Mucosa of rectum (tissue), 2 donors: Measurements from ENCODE around the gene A1BG.

ENCODE experiments used
- H3K27ac ChIP-seq, 2 donors: one replicate each; pipeline ENCODE4 v1.7.0; 2013; ENCODE audit warnings: inconsistent platforms in 2 of 2, low read depth in 2 of 2, low read length in 2 of 2
- H3K27me3 ChIP-seq, 2 donors: one replicate each; pipeline ENCODE4 v1.7.0; 2013; ENCODE audit warnings: low read length in 2 of 2; ENCODE audit not compliant: control insufficient read depth in 2 of 2, insufficient read depth in 2 of 2
- H3K36me3 ChIP-seq, 2 donors: one replicate each; pipeline ENCODE4 v1.7.0; 2013; ENCODE audit warnings: low read length in 2 of 2; ENCODE audit not compliant: control insufficient read depth in 2 of 2, insufficient read depth in 2 of 2
- H3K4me1 ChIP-seq, 2 donors: one replicate each; pipeline ENCODE4 v1.7.0; 2013; ENCODE audit warnings: low read length in 2 of 2, mild to moderate bottlenecking in 1 of 2; ENCODE audit not compliant: control insufficient read depth in 2 of 2, insufficient read depth in 2 of 2
- H3K4me3 ChIP-seq, 2 donors: one replicate each; pipeline ENCODE4 v1.7.0; 2013; ENCODE audit warnings: low read length in 2 of 2
- H3K9ac ChIP-seq, 2 donors: one replicate each; pipeline ENCODE4 v1.7.0; 2013; ENCODE audit warnings: low read length in 2 of 2, low read depth in 1 of 2, mild to moderate bottlenecking in 1 of 2
- H3K9me3 ChIP-seq, 2 donors: one replicate each; pipeline ENCODE4 v1.7.0; 2013; ENCODE audit warnings: low read length in 2 of 2; ENCODE audit not compliant: control insufficient read depth in 2 of 2
- donor health status: healthy.
- donor health status: Normal muscosa, but diverticular disease.

The A1BG gene

DNA sequence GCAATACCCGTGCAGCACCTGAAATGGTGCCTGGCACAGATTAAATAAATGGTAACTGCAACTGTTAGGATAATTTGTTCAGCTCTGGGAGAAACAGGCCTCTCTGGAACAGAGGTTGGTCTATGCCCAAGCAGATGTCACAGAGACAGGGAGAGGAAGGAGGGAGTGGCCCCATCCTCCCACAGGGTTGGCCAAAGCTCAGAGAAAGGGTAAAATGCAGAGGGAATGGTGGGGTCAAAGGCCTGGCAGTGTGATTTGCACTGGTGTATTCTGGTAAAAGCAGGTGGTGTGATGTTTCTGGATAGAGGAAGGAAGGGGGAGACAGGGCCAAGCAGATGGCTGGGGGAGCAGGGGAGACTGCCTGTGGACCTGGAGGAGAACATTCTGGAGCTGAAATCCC lies 17.1 kb downstream of the A1BG start:
- H3K4me1 ChIP-seq, result no peaks in the 10 kb centered on the region
- H3K36me3 ChIP-seq, result peaks cover 28 to 40% of the 10 kb centered on the region in 2 donors
- no peak overlapping the region for H3K9ac ChIP-seq
- H3K27ac ChIP-seq, result no peak overlapping the region
- H3K4me3 ChIP-seq, result no peak overlapping the region
- no peaks in the 10 kb centered on the region for H3K27me3 ChIP-seq
- no peaks in the 10 kb centered on the region for H3K9me3 ChIP-seq

DNA sequence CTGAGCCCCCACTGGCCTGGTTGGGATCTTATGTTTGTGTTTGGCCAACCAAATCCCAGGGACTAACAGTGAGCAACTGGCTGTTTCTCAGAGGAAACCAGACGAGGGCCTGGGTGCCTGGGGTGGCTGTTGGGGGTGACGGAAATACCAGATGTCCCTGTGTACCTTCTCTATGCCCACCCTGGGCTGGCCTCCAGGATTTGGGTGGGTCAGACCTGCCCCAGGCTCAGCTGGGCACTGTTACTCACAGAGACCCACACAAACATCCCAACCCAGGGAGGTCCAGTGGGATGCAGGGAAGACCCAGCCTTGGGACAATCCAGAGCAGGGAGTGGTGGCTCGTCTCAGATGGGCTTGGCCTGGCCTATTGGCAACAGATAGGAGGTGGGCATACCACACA lies 17.7 kb downstream of the A1BG start:
- Histone ChIP-seq H3K27ac (no peak overlapping the region), H3K4me3 (no peak overlapping the region), H3K36me3 (peaks cover 28 to 39% of the 10 kb centered on the region in 2 donors), H3K9ac (no peak overlapping the region), H3K27me3 (no peaks in the 10 kb centered on the region), H3K4me1 (peaks cover 0 to under 1% of the 10 kb centered on the region in 2 donors), H3K9me3 (no peaks in the 10 kb centered on the region)

DNA sequence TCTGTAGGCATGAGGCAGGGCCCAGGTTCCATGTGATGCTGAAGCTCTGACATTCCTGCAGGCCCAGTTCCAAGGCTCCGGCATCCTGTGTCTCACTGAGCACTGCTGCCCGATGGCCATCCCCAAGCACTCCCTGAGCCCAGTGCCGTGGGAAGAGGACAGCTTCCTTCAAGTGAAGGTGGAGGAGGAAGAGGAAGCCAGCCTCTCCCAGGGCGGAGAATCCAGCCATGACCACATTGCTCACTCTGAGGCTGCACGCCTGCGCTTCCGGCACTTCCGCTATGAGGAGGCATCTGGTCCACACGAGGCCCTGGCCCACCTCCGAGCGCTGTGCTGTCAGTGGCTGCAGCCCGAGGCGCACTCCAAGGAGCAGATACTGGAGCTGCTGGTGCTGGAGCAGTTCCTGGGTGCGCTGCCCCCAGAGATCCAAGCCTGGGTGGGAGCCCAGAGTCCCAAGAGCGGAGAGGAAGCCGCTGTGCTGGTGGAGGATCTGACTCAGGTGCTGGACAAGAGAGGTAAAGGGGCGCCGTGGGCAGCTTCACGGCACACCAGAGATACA lies 18.5 kb downstream of the A1BG start:
- Histone ChIP-seq H3K4me1 (peaks cover 0 to 4% of the 10 kb centered on the region in 2 donors), H3K27ac (no peak overlapping the region), H3K27me3 (no peaks in the 10 kb centered on the region), H3K9me3 (no peaks in the 10 kb centered on the region), H3K9ac (no peak overlapping the region), H3K36me3 (peaks cover 28 to 37% of the 10 kb centered on the region in 2 donors), H3K4me3 (no peak overlapping the region)

DNA sequence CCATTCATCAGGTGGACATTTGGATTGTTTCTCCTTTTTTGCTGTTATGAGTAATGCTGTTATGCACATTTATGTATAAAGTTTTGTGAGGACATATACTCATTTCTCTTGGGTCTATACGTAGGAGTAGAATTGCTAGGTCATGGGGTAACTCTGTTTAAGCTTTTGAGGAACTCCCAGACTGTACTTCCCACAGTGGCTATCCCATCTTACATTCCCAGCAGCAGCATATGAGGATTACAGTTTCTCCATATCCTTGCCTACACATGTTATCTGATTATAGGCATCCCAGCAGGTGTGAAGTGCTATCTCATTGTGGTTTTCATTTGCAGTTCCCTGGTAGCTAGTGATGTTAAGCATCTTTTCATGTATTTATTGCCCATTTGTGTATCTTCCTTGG lies 20.6 kb downstream of the A1BG start:
- Histone ChIP-seq H3K4me3 (no peak overlapping the region), H3K27ac (no peak overlapping the region), H3K36me3 (peaks cover 16 to 18% of the 10 kb centered on the region in 2 donors), H3K9ac (no peak overlapping the region), H3K9me3 (no peaks in the 10 kb centered on the region), H3K4me1 (peaks cover 5 to 11% of the 10 kb centered on the region in 2 donors), H3K27me3 (no peaks in the 10 kb centered on the region)

DNA sequence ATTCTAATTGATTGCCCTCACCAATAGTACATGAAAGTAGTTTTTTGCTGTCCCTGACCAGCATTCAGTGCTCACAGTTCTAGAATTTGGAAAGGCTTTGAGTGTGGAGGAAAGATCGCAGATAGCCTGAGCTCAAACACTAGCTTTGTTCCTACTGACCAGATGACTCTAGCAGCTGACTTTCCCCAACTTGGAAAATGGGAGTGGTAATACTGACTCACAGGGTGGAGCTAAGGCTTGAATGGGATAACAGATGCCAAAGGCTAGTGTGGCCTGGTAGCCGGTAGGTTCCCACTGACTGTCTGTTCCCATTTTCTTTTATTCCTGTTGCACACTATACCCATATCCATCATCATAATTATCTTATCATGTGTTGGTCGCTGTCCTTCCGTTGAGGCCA lies 22.8 kb downstream of the A1BG start:
- Histone ChIP-seq H3K36me3 (peaks cover 7 to 11% of the 10 kb centered on the region in 2 donors), H3K9me3 (no peaks in the 10 kb centered on the region), H3K27ac (no peak overlapping the region), H3K9ac (no peak overlapping the region), H3K4me1 (peaks cover 7 to 28% of the 10 kb centered on the region in 2 donors), H3K27me3 (no peaks in the 10 kb centered on the region), H3K4me3 (no peak overlapping the region)

DNA sequence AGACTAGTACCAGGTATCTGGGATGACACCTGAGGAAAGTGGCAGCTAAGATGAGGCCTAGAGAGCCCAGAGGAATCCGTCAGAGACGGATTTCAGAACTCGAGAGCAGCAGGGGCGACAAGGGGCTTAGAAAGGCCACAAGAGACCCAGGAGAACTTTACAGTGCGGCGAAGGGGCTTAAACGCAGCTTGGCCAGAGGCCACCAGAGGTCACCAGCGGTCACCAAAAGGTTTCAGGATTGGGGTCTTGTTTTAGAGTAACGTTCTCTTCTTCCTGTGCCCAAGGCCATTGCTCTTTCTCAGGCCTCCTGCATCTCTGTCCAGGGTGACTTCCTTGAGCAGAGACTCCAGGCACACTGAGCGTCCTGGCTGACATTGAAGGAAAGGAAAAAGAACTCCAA lies 24.3 kb downstream of the A1BG start:
- no peaks in the 10 kb centered on the region for H3K27me3 ChIP-seq
- no peak overlapping the region for H3K27ac ChIP-seq
- H3K9ac ChIP-seq, result no peak overlapping the region
- no peak overlapping the region for H3K4me3 ChIP-seq
- H3K36me3 ChIP-seq, result no peaks in the 10 kb centered on the region
- H3K9me3 ChIP-seq, result no peaks in the 10 kb centered on the region
- H3K4me1 ChIP-seq, result peaks cover 7 to 28% of the 10 kb centered on the region in 2 donors

DNA sequence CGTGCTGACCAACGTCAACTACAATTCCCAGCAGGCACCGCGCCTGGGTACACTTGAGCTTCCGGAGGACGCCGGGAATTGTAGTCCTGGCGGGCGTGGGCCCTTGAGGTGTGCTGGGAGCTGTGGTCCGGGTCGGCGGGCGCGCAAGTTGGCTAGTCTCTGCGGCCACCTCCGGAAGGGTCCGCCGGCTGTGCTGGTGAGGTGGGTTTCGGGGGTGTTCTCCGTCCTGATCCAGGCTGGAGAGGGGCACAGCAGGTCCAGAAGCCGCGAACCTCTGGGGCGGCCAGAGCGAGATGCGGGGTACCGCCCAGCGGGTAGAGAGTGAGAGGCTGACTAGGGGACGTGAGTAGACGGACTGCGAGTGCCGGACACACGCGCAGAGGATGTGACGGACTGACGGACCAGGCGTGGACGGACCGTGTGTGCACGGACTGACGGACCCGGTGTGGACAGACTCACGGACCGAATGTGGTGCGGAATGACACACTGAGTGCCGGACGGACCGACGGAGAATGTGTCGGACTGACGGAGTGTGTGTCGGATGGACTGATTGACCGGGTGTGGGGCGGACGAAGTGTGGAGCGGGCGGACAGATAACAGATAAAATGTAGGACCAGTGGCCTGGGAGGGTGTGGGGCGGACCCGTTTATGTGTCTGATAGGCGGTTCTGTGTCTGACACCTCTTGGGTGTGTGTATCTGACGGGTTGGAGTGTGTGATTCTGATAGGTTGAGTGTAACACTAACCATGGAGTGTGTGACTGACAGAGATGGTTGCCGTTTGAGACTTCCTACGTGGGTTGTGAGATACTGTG lies 26.2 kb downstream of the A1BG start, which contains the start of gene ZSCAN22:
ZSCAN22 (plus strand) TSS at position 81 of the 813 bp plus-strand sequence. CDS start 7,809 bp downstream, outside the sequence.
- no peaks in the 10 kb centered on the region for H3K9me3 ChIP-seq

DNA sequence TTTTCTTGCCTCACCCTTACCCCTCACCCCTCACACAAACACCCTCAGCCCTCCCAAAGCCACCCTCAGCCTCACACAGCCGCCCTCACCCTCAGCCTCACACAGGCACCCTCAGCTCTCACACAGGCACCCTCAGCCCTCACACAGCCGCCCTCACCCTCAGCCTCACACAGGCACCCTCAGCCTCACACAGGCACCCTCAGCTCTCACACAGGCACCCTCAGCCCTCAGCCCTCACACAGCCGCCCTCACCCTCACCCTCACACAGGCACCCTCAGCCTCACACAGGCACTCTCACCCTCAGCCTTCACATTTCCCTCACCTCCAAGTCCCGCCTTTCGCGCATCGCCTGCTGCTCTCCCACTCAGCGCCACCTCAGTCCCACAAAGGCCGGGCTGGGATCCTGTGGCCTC lies 26.8 kb downstream of the A1BG start:
- Histone ChIP-seq H3K9me3 (no peaks in the 10 kb centered on the region), H3K27me3 (no peaks in the 10 kb centered on the region), H3K4me1 (peaks cover 7 to 28% of the 10 kb centered on the region in 2 donors), H3K27ac (peak overlapping the region; percentile 92 to 94), H3K36me3 (peaks cover 0 to 9% of the 10 kb centered on the region in 2 donors), H3K9ac (peak overlapping the region; percentile 76 to 83), H3K4me3 (peak overlapping the region; percentile 89 to 93)

More for the DNA sequence above, 26.2 kb downstream of the A1BG start, which contains the start of gene ZSCAN22:
- H3K4me1 ChIP-seq, result peaks cover 7 to 28% of the 10 kb centered on the region in 2 donors
- H3K36me3 ChIP-seq, result peaks cover 0 to 6% of the 10 kb centered on the region in 2 donors
- no peaks in the 10 kb centered on the region for H3K27me3 ChIP-seq
- peak within 1 kb of the TSS; percentile 89 to 93 for H3K4me3 ChIP-seq
- peak within 1 kb of the TSS; percentile 92 to 94 for H3K27ac ChIP-seq
- H3K9ac ChIP-seq, result peak within 1 kb of the TSS; percentile 78 to 83

DNA sequence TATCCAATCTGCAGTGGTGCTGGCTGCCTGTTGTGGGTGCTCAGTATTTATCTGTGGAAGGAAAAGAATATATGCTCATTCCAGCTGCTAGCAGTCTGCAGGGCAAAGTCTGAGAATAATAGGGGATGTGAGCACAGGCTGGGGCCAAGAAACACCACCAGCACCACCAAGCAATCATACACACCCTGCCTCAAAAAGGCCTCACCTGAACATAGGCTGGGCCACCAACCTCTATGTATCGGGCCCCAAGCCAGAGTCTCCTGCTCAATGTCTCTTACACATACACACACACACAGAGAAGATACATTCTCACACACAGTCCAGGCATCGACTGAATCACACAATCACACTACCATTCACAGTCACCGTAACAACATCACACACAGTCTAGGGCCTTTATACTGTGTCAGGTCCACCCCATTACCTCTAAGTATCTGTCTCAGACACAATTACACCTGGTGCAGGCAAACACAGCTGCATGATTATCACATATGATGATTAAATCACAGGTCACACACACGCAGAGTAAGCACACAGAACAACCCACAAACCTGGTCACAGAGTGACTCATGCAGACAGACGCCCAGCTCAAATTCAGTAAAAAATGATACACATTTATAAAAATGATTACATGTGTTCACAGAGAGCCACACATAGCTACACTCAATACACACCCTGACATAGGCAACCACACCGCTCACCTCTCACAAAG lies 27.8 kb downstream of the A1BG start:
- H3K4me3 ChIP-seq, result peak overlapping the region; percentile 89 to 93
- no peaks in the 10 kb centered on the region for H3K27me3 ChIP-seq
- no peaks in the 10 kb centered on the region for H3K9me3 ChIP-seq
- no peak overlapping the region for H3K27ac ChIP-seq
- H3K36me3 ChIP-seq, result peaks cover 0 to 9% of the 10 kb centered on the region in 2 donors
- peaks cover 7 to 26% of the 10 kb centered on the region in 2 donors for H3K4me1 ChIP-seq
- H3K9ac ChIP-seq, result no peak overlapping the region

DNA sequence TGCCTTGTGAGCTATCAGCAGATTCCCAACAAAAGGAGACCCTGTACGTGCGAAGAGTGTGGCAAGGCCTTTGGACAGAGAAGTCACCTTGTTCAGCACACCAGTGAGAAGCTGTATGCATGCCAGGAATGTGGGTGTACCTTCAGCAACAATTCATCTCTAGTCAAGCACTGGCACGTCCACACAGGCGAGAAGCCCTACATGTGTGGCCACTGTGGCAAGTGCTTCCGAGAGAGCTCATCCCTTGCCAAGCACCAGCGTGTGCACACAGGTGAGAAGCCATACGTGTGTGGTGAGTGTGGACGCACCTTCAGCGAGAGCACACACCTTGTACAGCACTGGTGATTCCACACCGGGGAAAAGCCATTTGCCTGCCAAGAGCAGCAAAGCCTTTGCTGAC lies 34.1 kb downstream of the A1BG start:
- H3K4me1 ChIP-seq, result no peaks in the 10 kb centered on the region
- H3K9ac ChIP-seq, result no peak overlapping the region
- no peak overlapping the region for H3K4me3 ChIP-seq
- no peaks in the 10 kb centered on the region for H3K27me3 ChIP-seq
- H3K9me3 ChIP-seq, result no peaks in the 10 kb centered on the region
- peaks cover 10 to 28% of the 10 kb centered on the region in 2 donors for H3K36me3 ChIP-seq
- H3K27ac ChIP-seq, result no peak overlapping the region
